H1 (cell line): ENCODE data around the gene BTAF1.

Source experiments
- BRCA1 ChIP-seq: IDR thresholded peaks from 2 replicates; pipeline ENCODE4 v1.6.1; 2012; ENCODE audit warnings: low read depth, low read length, improper control_type of control experiment
- RAD21 ChIP-seq, 2 experiments: IDR thresholded peaks in 1 of 2; conservative IDR thresholded peaks in 1 of 2; 2 replicates each; pipeline ENCODE4 v1.6.1; 2011; ENCODE audit warnings: low read depth in 2 of 2, low read length in 2 of 2, improper control_type of control experiment in 1 of 2, inconsistent platforms in 1 of 2, mild to moderate bottlenecking in 1 of 2, moderate library complexity in 1 of 2

DNA sequence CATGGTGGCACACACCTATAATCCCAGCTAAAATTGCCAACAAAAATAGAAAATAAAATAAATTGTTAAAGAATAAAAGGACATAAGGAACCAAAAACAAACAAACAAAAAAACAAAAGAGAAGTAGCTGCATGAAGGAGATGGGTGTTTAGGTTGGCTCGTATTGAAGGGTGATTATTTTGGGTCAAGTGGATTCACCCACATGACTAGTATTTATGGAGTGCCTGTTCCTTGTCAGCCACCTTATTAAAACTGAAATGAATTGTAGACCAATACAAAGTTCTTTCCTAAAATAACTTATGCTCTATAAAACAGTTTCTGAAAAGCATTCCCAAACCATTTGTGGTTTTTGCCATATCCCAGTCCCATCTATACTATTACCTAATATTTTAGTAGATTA lies 138.7 kb downstream of the BTAF1 start:
- TF ChIP-seq BRCA1 (no peak), RAD21 (IDR thresholded peaks at IDR 0.05 in 1 of 2, conservative IDR thresholded peaks at IDR 0.05 in 1 of 2; ENCODE audit: low read depth in 2 of 2, low read length in 2 of 2) (no peak)
